Measurements from ENCODE around the gene PODNL1.
A peak's percentile ranks its signal among the peaks of the same experiment; 100 is the strongest.

The PODNL1 gene

DNA sequence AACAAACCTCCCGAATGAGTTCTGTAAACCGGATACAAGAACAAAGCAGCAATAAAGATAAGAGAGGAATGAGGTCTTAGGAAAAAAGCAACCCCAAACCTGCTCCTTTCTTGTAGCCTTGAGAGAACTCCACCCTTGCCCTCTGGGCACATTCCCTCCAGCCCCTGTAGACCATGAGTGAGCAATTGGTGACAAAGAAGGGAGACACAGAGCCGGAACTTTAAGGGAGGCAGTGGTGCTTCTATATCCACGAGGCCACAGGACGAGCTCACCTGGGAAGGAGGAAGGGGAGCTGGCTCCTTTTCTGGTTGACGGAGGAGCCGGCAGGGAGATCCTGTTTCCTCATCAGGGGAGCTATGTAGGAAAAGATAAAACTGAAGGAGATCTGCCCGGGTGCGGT, 45.3 kb downstream of the PODNL1 start:
- H3K23ac ChIP-seq (ENCODE audit: low read depth, low read length, poor library complexity), result no peak overlapping the region
- no peaks in the 10 kb centered on the region for H3K27me3 ChIP-seq (ENCODE audit: control insufficient read depth in 3 of 3, insufficient read depth in 3 of 3, low read depth in 1 of 3, low read length in 3 of 3)
- no peaks in the 10 kb centered on the region for H3K9me3 ChIP-seq (replicated peaks in 1 of 2; ENCODE audit: control insufficient read depth in 2 of 2, insufficient read depth in 1 of 2, low read depth in 1 of 2, low read length in 2 of 2)
- no peak overlapping the region for H3K4me3 ChIP-seq (ENCODE audit: low read length in 2 of 2)
- H3K79me1 ChIP-seq (ENCODE audit: low read depth, low read length), result no peaks in the 10 kb centered on the region
- H4K8ac ChIP-seq (ENCODE audit: low read depth, low read length), result no peak overlapping the region
- H2BK120ac ChIP-seq (ENCODE audit: low read depth, low read length), result no peak overlapping the region
- no peak overlapping the region for H3K4ac ChIP-seq (ENCODE audit: low read length)
- no peak overlapping the region for H3K9ac ChIP-seq (ENCODE audit: low read depth, low read length, poor library complexity)
- H4K91ac ChIP-seq (ENCODE audit: low read depth, low read length, poor library complexity), result no peak overlapping the region
- H3K36me3 ChIP-seq (replicated peaks in 1 of 2; ENCODE audit: control insufficient read depth in 2 of 2, insufficient read depth in 2 of 2, low read length in 2 of 2), result no peaks in the 10 kb centered on the region
- H3K4me2 ChIP-seq (ENCODE audit: insufficient read depth, low read length, poor library complexity, severe bottlenecking), result no peak overlapping the region
- H2BK5ac ChIP-seq (ENCODE audit: low read length), result no peak overlapping the region
- H2AFZ ChIP-seq (ENCODE audit: low read length), result no peak overlapping the region
- no peaks in the 10 kb centered on the region for H3K4me1 ChIP-seq (ENCODE audit: control insufficient read depth in 2 of 2, insufficient read depth in 1 of 2, low read depth in 1 of 2, low read length in 2 of 2)
- no peak overlapping the region for H3K14ac ChIP-seq (ENCODE audit: low read length)
- H3K18ac ChIP-seq (ENCODE audit: low read length), result no peak overlapping the region
- no peak overlapping the region for H2BK12ac ChIP-seq (ENCODE audit: low read length)
- H2AK5ac ChIP-seq (ENCODE audit: low read depth, low read length), result no peak overlapping the region
- no peak overlapping the region for H3K27ac ChIP-seq (replicated peaks; ENCODE audit: low read length)
- no CpG with 5 or more reads among the region's 9 CpGs for WGBS, 2 donors (ENCODE audit: extremely low coverage in 2 of 2, insufficient read length in 2 of 2, insufficient replicate concordance in 1 of 2)
- H2BK15ac ChIP-seq (ENCODE audit: low read length), result no peak overlapping the region
- DNase-seq (ENCODE audit: low spot score), result no peak

DNA sequence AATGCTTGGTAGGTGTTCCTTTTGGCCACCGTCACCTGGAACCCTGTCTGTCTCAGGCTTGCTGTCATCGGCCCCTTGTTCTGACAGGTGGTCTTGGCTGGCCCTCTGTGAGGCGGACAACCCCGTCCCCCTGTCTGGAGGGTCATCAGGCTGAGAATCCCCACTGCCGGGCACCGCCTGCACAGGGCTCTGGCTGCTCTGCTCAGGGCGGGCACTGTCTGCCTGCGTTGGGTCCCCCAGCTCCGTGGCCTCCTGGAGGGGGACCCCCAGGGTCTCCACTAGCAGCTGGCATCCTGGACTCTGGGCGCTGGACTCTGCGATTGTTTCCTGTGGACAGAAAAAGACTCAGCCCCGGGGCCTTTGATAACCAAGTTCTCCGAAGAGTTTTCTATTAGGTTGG, 48.1 kb downstream of the PODNL1 start:
- H2AFZ ChIP-seq (ENCODE audit: low read length), result no peak overlapping the region
- no peak overlapping the region for H3K27ac ChIP-seq (replicated peaks; ENCODE audit: low read length)
- no peaks in the 10 kb centered on the region for H3K9me3 ChIP-seq (replicated peaks in 1 of 2; ENCODE audit: control insufficient read depth in 2 of 2, insufficient read depth in 1 of 2, low read depth in 1 of 2, low read length in 2 of 2)
- WGBS, 2 donors (ENCODE audit: extremely low coverage in 2 of 2, insufficient read length in 2 of 2, insufficient replicate concordance in 1 of 2), result no CpG with 5 or more reads among the region's 13 CpGs
- H3K9ac ChIP-seq (ENCODE audit: low read depth, low read length, poor library complexity), result peak overlapping the region; percentile 40
- H3K27me3 ChIP-seq (ENCODE audit: control insufficient read depth in 3 of 3, insufficient read depth in 3 of 3, low read depth in 1 of 3, low read length in 3 of 3), result no peaks in the 10 kb centered on the region
- no peak overlapping the region for H3K4me3 ChIP-seq (ENCODE audit: low read length in 2 of 2)
- H3K36me3 ChIP-seq (replicated peaks in 1 of 2; ENCODE audit: control insufficient read depth in 2 of 2, insufficient read depth in 2 of 2, low read length in 2 of 2), result no peaks in the 10 kb centered on the region
- H2AK5ac ChIP-seq (ENCODE audit: low read depth, low read length), result peak overlapping the region; percentile 36
- H3K79me1 ChIP-seq (ENCODE audit: low read depth, low read length), result no peaks in the 10 kb centered on the region
- H2BK15ac ChIP-seq (ENCODE audit: low read length), result peak overlapping the region; percentile 6
- H3K4me1 ChIP-seq (ENCODE audit: control insufficient read depth in 2 of 2, insufficient read depth in 1 of 2, low read depth in 1 of 2, low read length in 2 of 2), result no peaks in the 10 kb centered on the region
- no peak overlapping the region for H3K14ac ChIP-seq (ENCODE audit: low read length)
- peak overlapping the region; percentile 13 for H3K18ac ChIP-seq (ENCODE audit: low read length)
- no peak overlapping the region for H3K23ac ChIP-seq (ENCODE audit: low read depth, low read length, poor library complexity)
- DNase-seq (ENCODE audit: low spot score), result no peak
- H3K4ac ChIP-seq (ENCODE audit: low read length), result no peak overlapping the region
- H2BK120ac ChIP-seq (ENCODE audit: low read depth, low read length), result no peak overlapping the region
- no peak overlapping the region for H2BK12ac ChIP-seq (ENCODE audit: low read length)
- H4K91ac ChIP-seq (ENCODE audit: low read depth, low read length, poor library complexity), result no peak overlapping the region
- peak overlapping the region; percentile 24 for H2BK5ac ChIP-seq (ENCODE audit: low read length)
- H4K8ac ChIP-seq (ENCODE audit: low read depth, low read length), result no peak overlapping the region
- no peak overlapping the region for H3K4me2 ChIP-seq (ENCODE audit: insufficient read depth, low read length, poor library complexity, severe bottlenecking)

DNA sequence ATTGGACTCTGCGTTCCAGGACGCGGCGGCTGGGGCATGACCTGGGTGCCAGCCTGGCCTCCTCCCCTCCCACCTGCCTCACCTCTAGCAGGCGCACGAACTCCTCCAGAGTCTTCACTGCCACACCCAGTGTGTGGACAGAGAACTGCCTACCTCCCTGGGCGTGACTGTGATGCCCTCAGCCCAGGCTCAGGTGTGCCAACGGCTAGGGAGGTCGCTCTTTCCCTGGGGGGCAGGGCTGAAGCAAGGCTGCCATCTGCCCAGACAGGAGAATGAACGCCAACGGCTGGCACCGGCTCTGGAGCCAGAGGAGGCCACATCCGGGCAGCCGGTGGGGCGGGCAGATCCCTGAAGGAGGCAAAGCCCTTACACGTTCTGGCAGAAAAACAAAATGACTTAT, 49.9 kb downstream of the PODNL1 start:
- H3K4me1 ChIP-seq (ENCODE audit: control insufficient read depth in 2 of 2, insufficient read depth in 1 of 2, low read depth in 1 of 2, low read length in 2 of 2), result no peaks in the 10 kb centered on the region
- DNase-seq (ENCODE audit: low spot score), result no peak
- H3K27me3 ChIP-seq (ENCODE audit: control insufficient read depth in 3 of 3, insufficient read depth in 3 of 3, low read depth in 1 of 3, low read length in 3 of 3), result no peaks in the 10 kb centered on the region
- no peaks in the 10 kb centered on the region for H3K36me3 ChIP-seq (replicated peaks in 1 of 2; ENCODE audit: control insufficient read depth in 2 of 2, insufficient read depth in 2 of 2, low read length in 2 of 2)
- peak overlapping the region; percentile 58 for H4K8ac ChIP-seq (ENCODE audit: low read depth, low read length)
- H2BK15ac ChIP-seq (ENCODE audit: low read length), result no peak overlapping the region
- no CpG with 5 or more reads among the region's 16 CpGs for WGBS, 2 donors (ENCODE audit: extremely low coverage in 2 of 2, insufficient read length in 2 of 2, insufficient replicate concordance in 1 of 2)
- no peak overlapping the region for H2AK5ac ChIP-seq (ENCODE audit: low read depth, low read length)
- H3K9ac ChIP-seq (ENCODE audit: low read depth, low read length, poor library complexity), result no peak overlapping the region
- no peak overlapping the region for H3K23ac ChIP-seq (ENCODE audit: low read depth, low read length, poor library complexity)
- H2BK120ac ChIP-seq (ENCODE audit: low read depth, low read length), result no peak overlapping the region
- H3K27ac ChIP-seq (replicated peaks; ENCODE audit: low read length), result no peak overlapping the region
- peak overlapping the region; percentile 46 for H3K18ac ChIP-seq (ENCODE audit: low read length)
- peak overlapping the region; percentile 53 for H2BK12ac ChIP-seq (ENCODE audit: low read length)
- no peak overlapping the region for H3K14ac ChIP-seq (ENCODE audit: low read length)
- no peak overlapping the region for H2AFZ ChIP-seq (ENCODE audit: low read length)
- H3K4me3 ChIP-seq (ENCODE audit: low read length in 2 of 2), result no peak overlapping the region
- no peak overlapping the region for H3K4me2 ChIP-seq (ENCODE audit: insufficient read depth, low read length, poor library complexity, severe bottlenecking)
- no peak overlapping the region for H3K4ac ChIP-seq (ENCODE audit: low read length)
- H3K79me1 ChIP-seq (ENCODE audit: low read depth, low read length), result no peaks in the 10 kb centered on the region
- H2BK5ac ChIP-seq (ENCODE audit: low read length), result no peak overlapping the region
- no peaks in the 10 kb centered on the region for H3K9me3 ChIP-seq (replicated peaks in 1 of 2; ENCODE audit: control insufficient read depth in 2 of 2, insufficient read depth in 1 of 2, low read depth in 1 of 2, low read length in 2 of 2)
- no peak overlapping the region for H4K91ac ChIP-seq (ENCODE audit: low read depth, low read length, poor library complexity)

DNA sequence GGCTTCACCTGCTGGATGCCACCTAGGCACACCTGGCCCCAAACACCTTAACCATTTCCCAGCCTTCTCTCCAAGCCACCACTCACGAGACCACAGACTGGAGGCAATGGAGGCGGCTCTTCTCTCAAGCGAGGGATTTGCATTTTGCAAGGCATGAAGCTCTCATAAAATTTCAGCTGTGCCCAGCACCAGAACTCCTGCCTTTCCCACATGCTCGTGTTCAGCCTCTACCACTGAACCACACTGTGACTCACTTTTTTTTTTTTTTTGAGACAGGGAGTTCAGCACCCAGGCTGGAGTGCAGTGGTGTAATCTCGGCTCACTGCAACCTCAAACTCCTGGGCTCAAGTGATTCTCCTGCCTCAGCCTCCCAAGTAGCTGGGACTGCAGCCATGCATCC, 50.7 kb downstream of the PODNL1 start:
- Histone ChIP-seq H3K9me3 (replicated peaks in 1 of 2; ENCODE audit: control insufficient read depth in 2 of 2, insufficient read depth in 1 of 2, low read depth in 1 of 2, low read length in 2 of 2) (no peaks in the 10 kb centered on the region), H2AK5ac (ENCODE audit: low read depth, low read length) (no peak overlapping the region), H2BK5ac (ENCODE audit: low read length) (no peak overlapping the region), H3K23ac (ENCODE audit: low read depth, low read length, poor library complexity) (no peak overlapping the region), H2BK15ac (ENCODE audit: low read length) (no peak overlapping the region), H3K4me3 (ENCODE audit: low read length in 2 of 2) (no peak overlapping the region), H2BK120ac (ENCODE audit: low read depth, low read length) (no peak overlapping the region), H3K27me3 (ENCODE audit: control insufficient read depth in 3 of 3, insufficient read depth in 3 of 3, low read depth in 1 of 3, low read length in 3 of 3) (no peaks in the 10 kb centered on the region), H3K36me3 (replicated peaks in 1 of 2; ENCODE audit: control insufficient read depth in 2 of 2, insufficient read depth in 2 of 2, low read length in 2 of 2) (no peaks in the 10 kb centered on the region), H4K91ac (ENCODE audit: low read depth, low read length, poor library complexity) (no peak overlapping the region), H2BK12ac (ENCODE audit: low read length) (no peak overlapping the region), H3K9ac (ENCODE audit: low read depth, low read length, poor library complexity) (peak overlapping the region; percentile 24), H3K4ac (ENCODE audit: low read length) (no peak overlapping the region), H3K14ac (ENCODE audit: low read length) (no peak overlapping the region), H4K8ac (ENCODE audit: low read depth, low read length) (no peak overlapping the region), H3K27ac (replicated peaks; ENCODE audit: low read length) (no peak overlapping the region), H2AFZ (ENCODE audit: low read length) (no peak overlapping the region), H3K4me1 (ENCODE audit: control insufficient read depth in 2 of 2, insufficient read depth in 1 of 2, low read depth in 1 of 2, low read length in 2 of 2) (peaks cover 1 to 2% of the 10 kb centered on the region in 2 donors), H3K18ac (ENCODE audit: low read length) (no peak overlapping the region), H3K4me2 (ENCODE audit: insufficient read depth, low read length, poor library complexity, severe bottlenecking) (no peak overlapping the region), H3K79me1 (ENCODE audit: low read depth, low read length) (no peaks in the 10 kb centered on the region)
- WGBS, 2 donors (ENCODE audit: extremely low coverage in 2 of 2, insufficient read length in 2 of 2, insufficient replicate concordance in 1 of 2), result no CpG with 5 or more reads among the region's 5 CpGs
- no peak for DNase-seq (ENCODE audit: low spot score)
